Neural cell (in vitro differentiated cells): ENCODE results near the gene COMMD8.

ENCODE experiments used
- CTCF ChIP-seq: fragments of 450-650 bp; IDR thresholded peaks from 2 replicates; pipeline ENCODE4 v1.5.1; 2014; ENCODE audit warnings: antibody characterized with exemption, mild to moderate bottlenecking, moderate library complexity; ENCODE audit not compliant: poor library complexity, severe bottlenecking
- EP300 ChIP-seq: fragments of 450-650 bp; conservative IDR thresholded peaks from 2 replicates; pipeline ENCODE4 v1.6.1; 2014; ENCODE audit warnings: antibody characterized with exemption, mild to moderate bottlenecking, moderate library complexity; ENCODE audit not compliant: poor library complexity, severe bottlenecking
- REST ChIP-seq: IDR thresholded peaks from 2 replicates; pipeline ENCODE4 v1.6.1; 2012; ENCODE audit warnings: borderline replicate concordance
- SMC3 ChIP-seq: fragments of 450-650 bp; conservative IDR thresholded peaks from 2 replicates; pipeline ENCODE4 v1.6.1; 2014; ENCODE audit warnings: antibody characterized with exemption, mild to moderate bottlenecking, moderate library complexity; ENCODE audit not compliant: poor library complexity

DNA sequence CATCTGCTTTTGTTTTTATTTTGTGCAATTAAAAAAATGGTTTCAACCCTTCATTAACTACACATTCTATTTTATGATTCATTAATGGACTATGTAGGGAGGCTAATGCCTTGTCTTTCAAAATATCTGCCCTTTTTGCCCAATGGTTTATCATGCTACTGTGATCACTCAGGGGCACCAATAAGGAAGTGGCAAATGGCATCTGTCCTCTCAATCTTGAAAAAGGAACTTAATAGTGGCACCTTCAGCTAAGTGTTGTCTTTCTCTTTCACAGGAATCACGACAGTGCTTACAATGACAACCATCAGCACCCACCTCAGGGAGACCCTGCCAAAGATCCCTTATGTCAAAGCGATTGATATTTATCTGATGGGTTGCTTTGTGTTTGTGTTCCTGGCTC, 57.1 kb downstream of the COMMD8 start:
- no peak for TF ChIP-seq CTCF
- TF ChIP-seq SMC3: no peak
- peak; percentile 44 for TF ChIP-seq EP300
- TF ChIP-seq REST: no peak
